IPS-18c (cell line): ENCODE measurements around the gene SIGLEC7.
"Not testable (repeated sequence)": the region's sequence is repeated elsewhere in the genome, so short reads cannot be mapped to it uniquely, and the experiment has no call there.

Experiments
- H3K4me3 ChIP-seq: 2 replicates; pipeline ENCODE4 v1.7.0; 2013; ENCODE audit warnings: low read depth, mild to moderate bottlenecking, low read length, moderate library complexity; ENCODE audit not compliant: insufficient read depth
- H3K9me3 ChIP-seq: one replicate; pipeline ENCODE4 v1.6.1; 2013; ENCODE audit warnings: mild to moderate bottlenecking, low read length, moderate library complexity; ENCODE audit not compliant: control insufficient read depth, insufficient read depth

Gene SIGLEC7

DNA sequence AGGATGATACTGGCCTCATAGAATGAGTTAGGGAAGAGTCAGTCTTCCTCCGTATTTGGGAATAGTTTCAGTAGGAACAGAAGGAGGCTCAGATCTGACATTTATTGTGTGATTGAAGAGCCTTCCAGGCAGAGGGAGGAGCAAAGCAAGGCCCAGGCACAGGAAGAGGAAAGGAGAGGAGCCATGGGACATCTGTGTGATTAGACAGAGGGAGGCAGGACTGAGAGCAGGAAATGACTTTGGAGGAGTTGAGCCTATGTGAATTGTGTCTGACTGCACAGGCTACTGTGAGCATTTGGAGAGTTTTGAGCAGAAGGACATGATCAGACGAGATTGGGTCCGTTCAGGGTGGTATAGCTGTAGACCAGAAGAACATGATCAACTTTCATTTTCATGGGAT lies 8.5 kb downstream of the SIGLEC7 start:
- no peaks in the 10 kb centered on the region for H3K9me3 ChIP-seq
- H3K4me3 ChIP-seq: no peak overlapping the region

DNA sequence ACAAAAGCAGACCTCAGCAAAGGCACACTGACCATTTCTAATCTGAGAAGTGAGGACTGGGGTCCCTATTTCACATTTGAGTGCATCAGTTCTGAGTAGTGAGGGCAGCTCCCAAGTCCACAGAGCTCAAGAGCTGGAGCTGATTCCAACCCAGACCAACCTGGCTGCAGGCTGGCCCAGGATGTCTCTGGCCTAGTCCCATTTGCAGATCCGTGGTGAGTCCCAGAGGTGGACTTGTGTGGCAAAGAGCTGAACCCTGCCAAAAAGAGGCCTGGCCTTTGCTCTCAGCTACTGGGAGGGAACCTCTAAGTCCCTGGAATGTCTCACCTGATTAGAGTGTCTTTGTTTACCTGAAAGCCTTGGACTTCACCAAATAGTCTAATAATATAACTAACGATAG lies 14.6 kb downstream of the SIGLEC7 start:
- no peaks in the 10 kb centered on the region for H3K9me3 ChIP-seq
- no peak overlapping the region for H3K4me3 ChIP-seq

GRCh38 chr19:51157265-51157664 lies 15.2 kb downstream of the SIGLEC7 start:
- Histone ChIP-seq H3K9me3 (no peaks in the 10 kb centered on the region), H3K4me3 (no peak overlapping the region)

DNA sequence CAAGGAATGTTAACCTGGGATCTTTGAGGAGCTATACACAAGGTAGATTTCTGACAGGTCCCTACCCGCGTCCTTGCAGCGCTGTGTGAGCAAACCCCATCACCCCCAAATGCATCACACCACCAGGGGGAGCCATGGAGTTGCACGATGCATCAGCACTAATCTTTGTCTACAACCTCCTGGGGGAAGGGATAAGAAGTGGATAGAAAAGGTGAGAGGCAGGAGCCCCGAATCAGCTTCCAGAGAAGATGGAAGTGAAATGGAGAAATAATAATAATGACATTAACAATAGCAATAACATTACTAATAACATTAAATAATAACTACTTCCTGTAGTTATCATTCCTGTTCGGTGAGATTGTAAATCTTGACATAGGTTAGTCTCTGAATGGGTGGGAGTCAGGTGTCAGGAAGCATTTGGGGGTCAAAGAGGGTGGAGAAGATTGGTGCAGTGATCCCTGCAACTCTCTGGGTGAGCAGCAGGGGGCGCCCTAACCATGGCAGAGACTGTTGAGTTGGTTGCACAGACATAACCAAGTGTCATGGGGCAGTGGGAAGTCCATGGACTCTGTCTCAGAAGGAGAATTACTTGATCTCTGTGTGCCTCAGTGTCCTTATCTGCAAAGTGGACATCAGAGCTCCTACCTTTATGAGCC lies 16.5 kb downstream of the SIGLEC7 start:
- Histone ChIP-seq H3K4me3 (no peak overlapping the region), H3K9me3 (no peaks in the 10 kb centered on the region)

- Histone ChIP-seq H3K4me3 (no peak overlapping the region), H3K9me3 (no peaks in the 10 kb centered on the region)
Observed at GRCh38 chr19:51159656-51160055, 17.6 kb downstream of the SIGLEC7 start.

DNA sequence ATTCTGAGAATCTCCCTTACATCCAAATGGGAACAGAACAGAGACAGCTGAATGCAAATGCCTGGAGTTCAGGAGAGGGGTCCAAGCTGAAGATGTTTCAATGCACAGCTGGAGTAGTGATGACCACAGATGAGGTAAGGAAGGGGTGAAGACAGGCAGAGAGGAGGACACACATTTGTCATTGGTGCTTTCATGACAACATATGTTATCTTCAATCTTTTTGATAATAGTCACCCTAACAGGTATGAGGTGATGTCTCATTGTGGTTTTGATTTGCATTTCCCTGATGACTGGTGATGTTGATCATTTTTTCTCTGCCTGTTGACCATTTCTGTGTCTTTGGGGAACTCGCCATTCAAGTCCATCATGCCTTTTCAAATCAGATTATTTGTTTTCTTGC lies 19.2 kb downstream of the SIGLEC7 start:
- H3K9me3 ChIP-seq: no peaks in the 10 kb centered on the region
- H3K4me3 ChIP-seq: no peak overlapping the region

DNA sequence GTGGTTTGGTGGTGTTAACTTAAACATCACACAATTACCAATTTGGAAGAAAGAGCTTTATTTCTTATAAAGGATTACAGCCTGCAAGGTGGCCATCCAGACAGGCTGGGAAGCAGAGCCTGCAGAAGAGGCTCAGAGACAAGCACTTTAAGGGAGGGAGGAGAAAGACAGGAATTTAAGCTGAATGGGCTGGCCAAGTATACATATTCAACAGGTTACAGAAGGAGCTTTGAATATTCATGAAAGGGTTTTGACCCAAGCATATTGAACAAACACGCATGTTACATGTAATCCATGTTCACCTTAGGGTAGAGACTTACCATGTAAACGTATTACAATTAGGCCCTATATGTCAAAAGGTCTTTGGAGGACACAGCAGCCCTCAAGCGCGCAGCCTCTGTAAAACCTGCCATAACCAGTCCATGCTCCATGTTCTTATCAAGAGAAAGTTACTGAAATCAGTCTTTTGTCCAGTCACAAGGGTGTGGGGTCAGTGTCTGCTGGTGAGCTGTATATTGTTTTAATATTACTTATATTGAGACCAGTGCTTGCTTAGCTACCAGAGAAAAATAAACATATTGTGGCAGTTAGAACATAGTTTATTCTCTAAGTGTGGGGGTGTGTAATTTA lies 19.9 kb downstream of the SIGLEC7 start:
- Histone ChIP-seq H3K4me3 (no peak overlapping the region), H3K9me3 (no peaks in the 10 kb centered on the region)

- H3K9me3 ChIP-seq: no peaks in the 10 kb centered on the region
- H3K4me3 ChIP-seq: no peak overlapping the region
Observed at GRCh38 chr19:51163257-51163656, 21.2 kb downstream of the SIGLEC7 start.

DNA sequence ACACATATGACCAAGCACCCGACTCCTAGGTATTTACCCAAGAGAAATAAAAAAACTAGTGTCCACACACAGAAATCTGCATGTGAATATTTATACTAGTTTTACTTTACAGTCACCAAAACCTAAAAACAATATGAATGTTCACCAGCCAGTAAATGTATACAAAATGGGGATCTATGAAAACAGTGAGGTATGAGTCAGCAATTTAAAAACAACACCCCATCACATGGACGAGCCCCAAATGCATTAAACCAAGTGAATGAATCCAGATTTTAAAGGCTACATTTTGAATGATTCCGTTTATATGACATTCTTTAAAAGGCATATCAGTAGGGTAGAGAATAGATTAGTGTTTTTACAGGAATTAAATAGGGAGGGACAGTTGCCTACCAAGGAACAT lies 22.1 kb downstream of the SIGLEC7 start:
- H3K9me3 ChIP-seq: no peaks in the 10 kb centered on the region
- H3K4me3 ChIP-seq: no peak overlapping the region

- H3K4me3 ChIP-seq: no peak overlapping the region
Observed at GRCh38 chr19:51166846-51167490, 24.9 kb downstream of the SIGLEC7 start.

GRCh38 chr19:51168564-51169282 lies 26.6 kb downstream of the SIGLEC7 start:
- no peak overlapping the region for H3K4me3 ChIP-seq
- no peaks in the 10 kb centered on the region for H3K9me3 ChIP-seq

More at GRCh38 chr19:51166846-51167490, 24.9 kb downstream of the SIGLEC7 start:
- no peaks in the 10 kb centered on the region for H3K9me3 ChIP-seq

DNA sequence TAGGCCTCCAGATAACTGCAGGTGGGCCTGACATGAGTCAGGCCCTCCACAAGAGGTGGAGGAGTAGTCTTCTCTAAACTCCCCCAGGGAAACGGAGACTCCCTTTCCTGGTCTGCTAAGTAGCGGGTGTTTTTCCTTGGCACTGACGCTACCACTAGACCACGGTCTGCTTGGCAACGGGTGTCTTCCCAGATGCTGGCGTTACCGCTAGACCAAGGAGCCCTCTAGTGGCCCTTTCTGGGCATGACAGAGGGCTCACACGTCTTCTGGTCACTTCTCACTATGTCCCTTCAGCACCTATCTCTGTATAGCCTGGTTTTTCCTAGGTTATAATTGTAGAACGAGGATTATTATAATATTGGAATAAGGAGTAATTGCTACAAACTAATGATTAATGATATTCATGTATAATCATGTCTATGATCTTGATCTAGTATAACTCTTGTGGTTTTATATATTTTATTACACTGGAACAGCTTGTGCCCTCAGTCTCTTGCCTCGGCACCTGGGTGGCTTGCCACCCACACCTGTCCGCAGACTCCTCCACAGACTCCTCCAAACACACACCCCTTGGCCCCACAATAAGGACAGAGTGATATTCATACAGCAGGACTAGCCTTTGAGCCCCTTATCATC lies 27.3 kb downstream of the SIGLEC7 start:
- not testable (repeated sequence) for H3K4me3 ChIP-seq, H3K9me3 ChIP-seq

DNA sequence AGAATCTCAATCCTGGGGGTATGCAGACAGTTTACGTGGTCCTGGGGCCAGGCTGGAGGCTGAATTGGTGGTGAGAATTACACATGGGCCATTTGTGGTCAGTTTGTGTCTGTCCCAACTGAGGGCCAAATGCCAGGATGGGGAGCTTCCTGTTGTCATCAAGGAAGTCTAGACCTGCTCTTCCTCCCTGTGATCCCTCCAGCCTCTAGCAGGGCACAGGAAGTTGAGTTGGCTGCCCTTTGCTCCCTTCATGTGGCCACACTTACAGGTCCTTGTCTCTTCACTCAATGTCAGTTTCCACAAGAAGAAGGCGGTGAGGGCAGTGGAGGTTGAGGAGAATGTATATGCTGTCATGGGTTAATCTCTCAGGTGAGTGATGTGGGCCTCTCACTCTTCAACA lies 30.1 kb downstream of the SIGLEC7 start:
- H3K9me3 ChIP-seq: no peaks in the 10 kb centered on the region
- H3K4me3 ChIP-seq: no peak overlapping the region

- Histone ChIP-seq H3K4me3 (no peak overlapping the region), H3K9me3 (no peaks in the 10 kb centered on the region)
Observed at GRCh38 chr19:51173681-51174080, 31.6 kb downstream of the SIGLEC7 start.

DNA sequence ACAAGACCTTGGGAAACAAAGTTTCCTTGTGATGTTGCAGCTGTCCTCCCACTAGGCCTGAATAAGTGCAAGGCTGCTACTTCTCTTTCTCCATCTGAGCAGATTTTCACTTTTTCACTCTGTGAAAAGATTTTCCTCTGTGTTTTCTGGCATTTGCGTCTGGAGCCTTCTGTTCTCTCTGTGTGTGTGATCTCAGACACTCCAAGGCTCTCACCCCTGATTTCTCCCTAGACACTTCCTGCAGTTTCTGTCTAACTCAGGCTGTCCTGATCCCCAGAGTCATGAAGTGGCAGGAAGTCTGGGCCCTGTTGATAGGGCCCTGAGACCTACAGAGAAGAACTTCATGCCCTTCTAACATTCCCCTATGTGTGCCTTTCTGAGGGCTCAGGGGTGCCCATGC lies 37.2 kb downstream of the SIGLEC7 start:
- H3K4me3 ChIP-seq: no peak overlapping the region
- no peaks in the 10 kb centered on the region for H3K9me3 ChIP-seq

- no peaks in the 10 kb centered on the region for H3K9me3 ChIP-seq
- H3K4me3 ChIP-seq: no peak overlapping the region
Observed at GRCh38 chr19:51181377-51181912, 39.3 kb downstream of the SIGLEC7 start.

DNA sequence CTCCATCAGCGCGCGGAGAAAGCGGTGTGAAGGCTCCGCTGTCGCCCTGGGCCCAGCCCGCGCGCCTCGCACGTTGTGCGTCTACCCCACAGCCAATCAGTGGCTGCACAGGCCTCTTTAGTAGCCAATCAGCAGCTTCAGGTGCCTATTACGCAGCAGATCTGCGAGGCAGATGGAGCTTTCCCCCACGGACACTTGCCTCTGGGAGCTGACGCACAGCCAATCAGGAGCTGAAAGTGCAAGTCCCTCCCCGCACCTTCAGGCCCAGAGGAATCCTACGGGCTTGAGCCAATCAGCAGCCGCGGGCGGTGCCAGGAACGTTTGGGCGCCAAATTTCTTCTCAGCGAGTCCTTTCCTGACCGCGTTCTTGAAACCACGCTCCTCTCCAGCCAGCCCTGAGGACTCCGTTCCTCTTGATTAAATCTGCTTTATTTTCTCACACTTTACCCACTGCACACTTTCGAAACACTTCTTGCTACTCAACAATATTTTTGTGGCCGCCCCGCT lies 39.9 kb downstream of the SIGLEC7 start:
- no peaks in the 10 kb centered on the region for H3K9me3 ChIP-seq
- no peak overlapping the region for H3K4me3 ChIP-seq
